GM20000 (cell line): ENCODE data around the gene ATP9B.

Source experiments
- DNase-seq: peaks from one replicate; pipeline ENCODE4 v3.0.0; 2012; ENCODE audit warnings: low spot score
- CTCF ChIP-seq: IDR thresholded peaks from 2 replicates; pipeline ENCODE4 v1.5.1; 2012; ENCODE audit warnings: mild to moderate bottlenecking, control low read depth; ENCODE audit errors: extremely low read depth, missing control alignments

ATP9B gene

GRCh38 chr18:79046522-79046921 lies 22.7 kb upstream of the ATP9B start:
- TF ChIP-seq CTCF, result no peak

GRCh38 chr18:79047556-79048244 lies 21.5 kb upstream of the ATP9B start:
- no peak for TF ChIP-seq CTCF
- DNase-seq, result no peak

More at GRCh38 chr18:79046522-79046921, 22.7 kb upstream of the ATP9B start:
- no peak for DNase-seq

- no peak for DNase-seq
- TF ChIP-seq CTCF, result no peak
Measured at GRCh38 chr18:79048245-79048632, 21.0 kb upstream of the ATP9B start.

GRCh38 chr18:79049506-79049905 lies 19.7 kb upstream of the ATP9B start:
- no peak for DNase-seq
- TF ChIP-seq CTCF, result no peak

- DNase-seq, result no peak
- TF ChIP-seq CTCF, result no peak
Measured at GRCh38 chr18:79050005-79050404, 19.2 kb upstream of the ATP9B start.

GRCh38 chr18:79056827-79057367 lies 12.3 kb upstream of the ATP9B start:
- DNase-seq, result no peak
- no peak for TF ChIP-seq CTCF

- TF ChIP-seq CTCF, result no peak
- DNase-seq, result peak; percentile 60
Measured at GRCh38 chr18:79058007-79058406, 11.2 kb upstream of the ATP9B start.
